K562 (cell line): ENCODE results near the gene PXK. TPM values are rescaled to one million over a fixed set of nuclear protein-coding genes. Genes with fewer than 3 reads are reported as not detected.

Source experiments
- ATAC-seq: fragments of 200-7000 bp; cut with Tn5 transposase; 3 replicates; pipeline ENCODE4 v1.9.1; 2020; ENCODE audit warnings: moderate library complexity
- BruUV-seq: library from RNA; stranded (reverse); fragments of 400-500 nt; replicated peaks from 2 replicates; lab custom pipeline; 2021; lab: Mats Ljungman, UMichigan
- CTCF ChIA-PET: fragments of 300-600 bp; formaldehyde crosslinking; extraction: SDS; loops from one replicate; lab custom pipeline; 2021; ENCODE audit warnings: low intra/inter-chr PET ratio; lab: Yijun Ruan, JAX
- POLR2A ChIA-PET: fragments of 300-600, 350-650 bp; sonication (Branson Sonifier 250); formaldehyde crosslinking; extraction: SDS; loops from one replicate; lab custom pipeline; 2021; ENCODE audit warnings: antibody characterized with exemption, inconsistent platforms; lab: Yijun Ruan, JAX
- DNase-seq, 4 experiments: peaks; one replicate each; pipeline versions ENCODE4 v3.0.0 to v3.0.0-alpha.2; 2011 to 2018; ENCODE audit warnings: low spot score in 3 of 4, mixed read lengths in 3 of 4; ENCODE audit errors: extremely low read depth in 1 of 4
- FAIRE-seq: peaks from 2 replicates; lab custom pipeline; 2011; peaks lifted over from hg19 to GRCh38; lab: Jason Lieb, UNC
- H2AFZ ChIP-seq: 2 replicates; pipeline ENCODE4 v1.6.0; 2011; ENCODE audit warnings: low read depth, low read length, control low read depth, inconsistent platforms
- H3K27ac ChIP-seq: fragments of 200-600 bp; 3 replicates; pipeline ENCODE4 v1.8.0; 2011; ENCODE audit warnings: low read depth, mild to moderate bottlenecking, control low read depth, inconsistent platforms, low read length, moderate library complexity, mixed read lengths; ENCODE audit errors: extremely low read depth
- H3K27me3 ChIP-seq, 2 experiments: fragments of 300-600 bp in 1 of 2; 2 replicates in 1 of 2; 3 replicates in 1 of 2; pipeline versions ENCODE4 v1.6.0 to v1.8.0; 2011; ENCODE audit warnings: inconsistent platforms in 2 of 2, low read length in 2 of 2, mild to moderate bottlenecking in 1 of 2, mixed read lengths in 1 of 2, moderate library complexity in 1 of 2; ENCODE audit not compliant: control insufficient read depth in 2 of 2, insufficient read depth in 2 of 2
- H3K36me3 ChIP-seq: fragments of 300-600 bp; 3 replicates; pipeline ENCODE4 v1.8.0; 2011; ENCODE audit warnings: mild to moderate bottlenecking, low read length, inconsistent platforms; ENCODE audit not compliant: control insufficient read depth, insufficient read depth
- H3K4me1 ChIP-seq, 2 experiments: fragments of 200-600 bp in 1 of 2; replicated peaks in 1 of 2; 2 replicates in 1 of 2; 3 replicates in 1 of 2; pipeline versions ENCODE4 v1.5.1 to v1.8.0; 2011; ENCODE audit warnings: inconsistent platforms in 2 of 2, low read length in 2 of 2, mild to moderate bottlenecking in 1 of 2, mixed read lengths in 1 of 2, moderate library complexity in 1 of 2; ENCODE audit not compliant: control insufficient read depth in 2 of 2, insufficient read depth in 2 of 2
- H3K4me2 ChIP-seq: 2 replicates; pipeline ENCODE4 v1.6.1; 2011; ENCODE audit warnings: low read length, control low read depth, inconsistent platforms, mixed read lengths; ENCODE audit not compliant: insufficient read depth
- H3K4me3 ChIP-seq: fragments of 200-600 bp; sonication (generic), shearing (Covaris generic); 2 replicates; pipeline ENCODE4 v1.5.1; 2016; ENCODE audit warnings: control low read depth, inconsistent platforms
- H3K79me2 ChIP-seq: fragments of 200-600 bp; 3 replicates; pipeline ENCODE4 v1.8.0; 2011; ENCODE audit warnings: low read length, inconsistent platforms; ENCODE audit not compliant: control insufficient read depth, insufficient read depth
- H3K9ac ChIP-seq, 2 experiments: 2 replicates each; pipeline versions ENCODE4 v1.6.0 to v1.6.1; 2011; ENCODE audit warnings: low read depth in 2 of 2, low read length in 2 of 2, control low read depth in 1 of 2, inconsistent platforms in 1 of 2, mild to moderate bottlenecking in 1 of 2, mixed read lengths in 1 of 2; ENCODE audit not compliant: insufficient read depth in 1 of 2
- H3K9me1 ChIP-seq: one replicate; pipeline ENCODE4 v1.6.0; 2011; ENCODE audit warnings: inconsistent platforms, mild to moderate bottlenecking, low read length, moderate library complexity; ENCODE audit not compliant: control insufficient read depth, insufficient read depth
- H3K9me3 ChIP-seq: replicated peaks from 2 replicates; pipeline ENCODE4 v1.5.1; 2011; ENCODE audit warnings: low read depth, low read length, inconsistent platforms; ENCODE audit not compliant: control insufficient read depth, insufficient read depth
- H4K20me1 ChIP-seq: replicated peaks from 2 replicates; pipeline ENCODE4 v1.6.1; 2011; ENCODE audit warnings: low read length, inconsistent platforms, mixed read lengths; ENCODE audit not compliant: control insufficient read depth, insufficient read depth
- KAT2B ChIP-seq: IDR thresholded peaks from one replicate; pipeline ENCODE4 v1.6.1; 2012; ENCODE audit warnings: low read depth, mild to moderate bottlenecking, control low read depth, inconsistent platforms, low read length, moderate library complexity
- POLR2AphosphoS2 ChIP-seq: IDR thresholded peaks from 2 replicates; pipeline ENCODE4 v1.6.1; 2012; ENCODE audit warnings: low read length, improper control_type of control experiment
- SNRNP70 ChIP-seq: fragments of 200-400 bp; formaldehyde crosslinking; optimal IDR thresholded peaks from 2 replicates; pipeline ENCODE3; 2017; ENCODE audit warnings: low read depth, low read length
- TEAD4 ChIP-seq, 2 experiments: sonication (generic) in 1 of 2; formaldehyde crosslinking in 1 of 2; IDR thresholded peaks; 2 replicates each; pipeline versions ENCODE4 v1.6.1 to v1.8.0; 2012 to 2022; ENCODE audit warnings: borderline replicate concordance in 1 of 2, inconsistent platforms in 1 of 2, low read length in 1 of 2, mild to moderate bottlenecking in 1 of 2, missing genetic modification reagents in 1 of 2
- WHSC1 ChIP-seq: IDR thresholded peaks from one replicate; pipeline ENCODE4 v1.6.1; 2012; ENCODE audit warnings: low read length, control low read depth, inconsistent platforms
- XRCC4 ChIP-seq: IDR thresholded peaks from one replicate; pipeline ENCODE4 v1.6.1; 2011; ENCODE audit not compliant: insufficient read depth, insufficient read length; ENCODE audit errors: extremely low read depth
- ZBTB7A ChIP-seq: IDR thresholded peaks from 2 replicates; pipeline ENCODE4 v1.6.1; 2011; ENCODE audit warnings: low read depth, mild to moderate bottlenecking, low read length, moderate library complexity, borderline replicate concordance; ENCODE audit not compliant: control insufficient read depth
- ZC3H4 ChIP-seq: sonication (generic); formaldehyde crosslinking; IDR thresholded peaks from 2 replicates; pipeline ENCODE4 v1.9.0; 2021; ENCODE audit warnings: missing genetic modification reagents, borderline replicate concordance
- WGBS: fragments of 100-300 bp; shearing (Covaris generic); methylation state at CpG from one replicate; pipeline ENCODE4 v1.1.6; 2016; ENCODE audit warnings: low coverage, mixed read lengths; ENCODE audit not compliant: insufficient coverage; ENCODE audit errors: missing lambda C conversion rate; 5-methylcytosine and 5-hydroxymethylcytosine counted together
- in situ Hi-C: fragments of 300-500 bp; cut with MboI; formaldehyde crosslinking; loops from 4 replicates; pipeline ENCODE4 v1.15.0; 2018; ENCODE audit warnings: inconsistent platforms, mixed read lengths
- intact Hi-C: fragments of 100-400 bp; cut with micrococcal nuclease; formaldehyde crosslinking; loops from 2 replicates; pipeline ENCODE4 v1.14.2; 2022
- polyA plus RNA-seq, 8 experiments: library from polyadenylated mRNA; depleted of rRNA in 4 of 8; stranded (reverse) in 5 of 8; unstranded in 3 of 8; fragments of >200 nt; fragmentation: Nextera tagmentation in 2 of 8; fragmentation: Illumina TruSeq in 1 of 8; extraction: Ambion mirVana in 2 of 8; extraction: Trizol in 1 of 8; gene quantifications; 2 replicates each; pipeline versions ENCODE4 v1.2.1 to v1.2.3, GENCODE V29; 2011 to 2014; ENCODE audit warnings: inconsistent platforms in 1 of 8, missing spikeins in 1 of 8
- total RNA-seq, 7 experiments: library from RNA; depleted of rRNA in 6 of 7; stranded (reverse); fragments of >200 nt in 6 of 7; fragmentation: Illumina TruSeq in 2 of 7; extraction: Trizol in 2 of 7; gene quantifications; 2 replicates each; pipeline versions ENCODE4 v1.2.1 to v1.2.3, GENCODE V29; 2011 to 2021; ENCODE audit warnings: low replicate concordance in 1 of 7

PXK gene
- total and polyA plus RNA-seq, 9 of the 15 experiments (the other 6 are each of a cell fraction or from before 2014, with no cell fraction given) = 3.3 to 19.9 (median 11.3) TPM

- TF ChIP-seq XRCC4 (no peak), WHSC1 (no peak)
Measured at GRCh38 chr3:58359621-58360020, 26.9 kb downstream of the PXK start (continued).

GRCh38 chr3:58361866-58362265 is 29.2 kb downstream of the PXK start:
- Histone ChIP-seq H3K27me3 (no peaks in the 10 kb centered on the region), H3K9me1 (no peaks in the 10 kb centered on the region), H3K79me2 (no peaks in the 10 kb centered on the region), H3K9ac (no peak overlapping the region), H3K9me3 (no peaks in the 10 kb centered on the region), H3K4me2 (no peak overlapping the region), H2AFZ (no peak overlapping the region), H3K36me3 (no peaks in the 10 kb centered on the region), H3K27ac (no peak overlapping the region), H3K4me1 (no peaks in the 10 kb centered on the region), H3K4me3 (no peak overlapping the region), H4K20me1 (no peaks in the 10 kb centered on the region)
- no peak for TF ChIP-seq POLR2AphosphoS2
- TF ChIP-seq ZBTB7A = no peak
- no peak for TF ChIP-seq KAT2B
- in situ Hi-C loops (no loop called here), intact Hi-C loops (no loop called here)
- BruUV-seq = no TSS peak
- FAIRE-seq = no peak
- ATAC-seq = no peak
- DNase-seq = no peak
- ChIA-PET CTCF (interaction anchor here (0.5 kb wide), 1 partner anchor 8 kb away, joined by 5 read pairs; no protein-coding TSS in a partner anchor), POLR2A (no interaction called here)

GRCh38 chr3:58366699-58367098 is 34.0 kb downstream of the PXK start:
- intact Hi-C loops = no loop called here
- in situ Hi-C loops = no loop called here
- Histone ChIP-seq H3K27me3 (no peaks in the 10 kb centered on the region), H3K79me2 (no peaks in the 10 kb centered on the region), H3K4me2 (no peak overlapping the region), H3K4me1 (no peaks in the 10 kb centered on the region; a peak in 1 of 5 replicates), H3K27ac (no peak overlapping the region), H3K9ac (no peak overlapping the region), H3K9me1 (no peaks in the 10 kb centered on the region), H3K9me3 (no peaks in the 10 kb centered on the region), H4K20me1 (no peaks in the 10 kb centered on the region), H3K36me3 (0 out of 3 replicates have a peak, but pooled peaks cover 2% of the 10 kb centered on the region), H3K4me3 (no peak overlapping the region), H2AFZ (no peak overlapping the region)
- ChIA-PET POLR2A (no interaction called here), CTCF (no interaction called here)
- ATAC-seq (no peak), DNase-seq (no peak), FAIRE-seq (no peak)
- TF ChIP-seq ZC3H4 (CRISPR knock-in tag) = no peak
- peak; percentile 52; the same call in 1 of the 2 replicates for TF ChIP-seq TEAD4 (IDR thresholded peaks at IDR 0.05; ENCODE audit: low read length)
- TF ChIP-seq TEAD4 (CRISPR knock-in tag; IDR thresholded peaks at IDR 0.05; ENCODE audit: borderline replicate concordance) = no peak
- TF ChIP-seq SNRNP70 = no peak
- 14% methylated on average over 1 of the region's 1 CpG for WGBS
- BruUV-seq = no TSS peak
